Activated CD8-positive, alpha-beta T cell treated with anti-CD3 and anti-CD28 coated beads for 36 hours (primary cell): Measurements from ENCODE around the gene CYP4F8. TPM values are rescaled to one million over a fixed set of nuclear protein-coding genes. Genes with fewer than 3 reads are reported as not detected.

Source experiments
- ATAC-seq: fragments of 200-7000 bp; cut with Tn5 transposase; one replicate; pipeline ENCODE4 v1.10.0; 2021; ENCODE audit warnings: mild to moderate bottlenecking, moderate library complexity
- CTCF ChIA-PET: fragments of 350-600 bp; sonication (Branson Sonifier 250); formaldehyde crosslinking; loops from one replicate; lab custom pipeline; 2021; ENCODE audit warnings: antibody characterized with exemption; lab: Charles Lee
- POLR2A ChIA-PET: fragments of 350-600 bp; sonication (Branson Sonifier 250); formaldehyde crosslinking; loops from one replicate; lab custom pipeline; 2021; ENCODE audit warnings: antibody characterized with exemption; lab: Charles Lee
- DNase-seq: peaks from one replicate; pipeline ENCODE4 v3.0.0-alpha.2; 2020
- H3K27ac Mint-ChIP-seq: one replicate; pipeline ENCODE4 v1.8.0; 2021; ENCODE audit warnings: mild to moderate bottlenecking, mixed read lengths
- H3K27me3 Mint-ChIP-seq: one replicate; pipeline ENCODE4 v1.8.0; 2021; ENCODE audit warnings: mixed read lengths
- H3K36me3 Mint-ChIP-seq: one replicate; pipeline ENCODE4 v1.8.0; 2021; ENCODE audit warnings: low read depth, mixed read lengths
- H3K4me1 Mint-ChIP-seq: one replicate; pipeline ENCODE4 v1.8.0; 2021; ENCODE audit warnings: low read depth, mixed read lengths
- H3K4me3 Mint-ChIP-seq: one replicate; pipeline ENCODE4 v1.8.0; 2021; ENCODE audit warnings: mild to moderate bottlenecking, moderate library complexity, mixed read lengths
- H3K9me3 Mint-ChIP-seq: one replicate; pipeline ENCODE4 v1.8.0; 2021; ENCODE audit warnings: mixed read lengths
- CTCF ChIP-seq: fragments of 200-600 bp; IDR thresholded peaks from one replicate; pipeline ENCODE4 v1.8.0; 2022; ENCODE audit warnings: antibody characterized with exemption, mild to moderate bottlenecking
- intact Hi-C: fragments of 100-400 bp; cut with micrococcal nuclease; formaldehyde crosslinking; loops from one replicate; pipeline ENCODE4 v1.10.0; 2022
- total RNA-seq, 2 experiments: library from RNA; stranded (reverse); gene quantifications; one replicate each; pipeline ENCODE4 v1.2.3, GENCODE V29; 2021

The CYP4F8 gene
- total RNA-seq, 2 experiments from 2014 or later, result not detected

- DNase-seq, result no peak
- Mint-ChIP-seq H3K27ac (no peak overlapping the region), H3K9me3 (no peaks in the 10 kb centered on the region), H3K4me1 (peaks cover 2% of the 10 kb centered on the region), H3K27me3 (peaks cover 13% of the 10 kb centered on the region), H3K36me3 (no peaks in the 10 kb centered on the region), H3K4me3 (no peak overlapping the region)
- no peak for TF ChIP-seq CTCF
- no peak for ATAC-seq
- ChIA-PET POLR2A (no interaction called here), CTCF (no interaction called here)
- intact Hi-C loops, result loop anchor here (10.0 kb wide), 1 partner anchor 229 kb away; no protein-coding TSS in a partner anchor
Measured at GRCh38 chr19:15636026-15636425, 21.0 kb downstream of the CYP4F8 start.

DNA sequence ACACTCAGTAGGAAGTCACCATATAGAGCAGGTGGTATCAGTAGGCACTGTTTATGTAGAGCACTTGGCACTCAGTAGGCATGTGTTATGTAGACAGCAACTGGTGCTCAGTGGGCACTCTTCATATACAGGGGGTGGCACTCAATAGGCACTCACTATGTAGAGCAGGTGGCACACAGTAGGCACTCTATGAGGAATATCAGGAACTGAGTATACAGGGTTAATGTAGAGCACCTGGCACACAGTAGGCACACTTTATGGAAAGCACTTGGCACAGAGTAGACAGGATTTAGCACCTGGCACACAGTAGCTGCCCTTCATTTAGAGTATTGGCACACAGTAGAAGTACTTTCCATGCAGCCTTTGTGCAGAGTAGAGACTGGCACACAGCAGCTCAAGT, 24.6 kb downstream of the CYP4F8 start:
- no peaks in the 10 kb centered on the region for H3K36me3 Mint-ChIP-seq
- H3K27me3 Mint-ChIP-seq, result peaks cover 6% of the 10 kb centered on the region
- no peak for TF ChIP-seq CTCF
- H3K4me1 Mint-ChIP-seq, result no peaks in the 10 kb centered on the region
- H3K9me3 Mint-ChIP-seq, result no peaks in the 10 kb centered on the region
- no peak overlapping the region for H3K4me3 Mint-ChIP-seq
- ChIA-PET CTCF (interaction anchor here (2.3 kb wide), 1 partner anchor 10 kb away, joined by 4 read pairs; no protein-coding TSS in a partner anchor), POLR2A (no interaction called here)
- DNase-seq, result no peak
- ATAC-seq, result no peak
- H3K27ac Mint-ChIP-seq, result no peak overlapping the region
- intact Hi-C loops, result loop anchor here (10.0 kb wide), 1 partner anchor 225 kb away; no protein-coding TSS in a partner anchor

DNA sequence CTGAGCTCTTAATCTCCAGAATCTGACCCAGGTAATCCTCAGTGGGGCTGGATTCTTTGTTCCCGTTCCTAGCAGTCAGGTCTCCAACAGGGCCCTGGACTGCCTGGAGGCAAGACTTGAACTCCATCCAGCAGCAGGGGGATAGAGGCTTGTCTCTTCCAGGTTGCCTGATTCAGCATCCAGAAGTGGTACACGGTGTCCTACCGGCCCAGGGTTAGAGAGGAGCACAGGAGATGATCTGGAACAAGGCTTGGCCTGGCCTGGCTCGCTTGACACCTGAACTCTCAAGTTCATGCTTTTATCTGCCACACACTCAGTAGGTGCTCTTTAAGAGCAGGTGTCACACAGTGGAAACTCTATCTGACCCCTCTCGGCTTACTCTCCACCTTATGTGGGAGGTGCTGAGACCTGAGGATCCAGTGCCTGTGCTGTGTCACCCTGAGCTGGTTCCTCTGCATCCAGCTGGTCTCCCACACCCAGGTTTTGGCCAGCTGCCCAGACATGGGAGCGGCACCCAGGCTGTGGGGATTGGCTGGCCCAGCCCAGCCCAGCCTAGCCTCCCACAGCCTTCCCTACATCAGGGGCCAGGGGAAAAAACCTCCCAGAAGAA, 25.4 kb downstream of the CYP4F8 start, which contains the start of gene CYP4F3:
Gene CYP4F3 (plus strand): TSS at position 604 of the 610 bp plus-strand sequence. CDS start 519 bp downstream, outside the sequence.
- no peak within 1 kb of the TSS for H3K4me3 Mint-ChIP-seq
- H3K4me1 Mint-ChIP-seq, result no peaks in the 10 kb centered on the region
- H3K27ac Mint-ChIP-seq, result no peak within 1 kb of the TSS
- CTCF ChIA-PET, result interaction anchor here (2.3 kb wide), 1 partner anchor 11 kb away, joined by 4 read pairs; no protein-coding TSS in a partner anchor
- peaks cover 2% of the 10 kb centered on the region for H3K27me3 Mint-ChIP-seq
- POLR2A ChIA-PET, result no interaction called here
- no peaks in the 10 kb centered on the region for H3K9me3 Mint-ChIP-seq
- DNase-seq (no peak), ATAC-seq (no peak)
- H3K36me3 Mint-ChIP-seq, result no peaks in the 10 kb centered on the region
- intact Hi-C loops, result no loop called here
- TF ChIP-seq CTCF, result no peak

DNA sequence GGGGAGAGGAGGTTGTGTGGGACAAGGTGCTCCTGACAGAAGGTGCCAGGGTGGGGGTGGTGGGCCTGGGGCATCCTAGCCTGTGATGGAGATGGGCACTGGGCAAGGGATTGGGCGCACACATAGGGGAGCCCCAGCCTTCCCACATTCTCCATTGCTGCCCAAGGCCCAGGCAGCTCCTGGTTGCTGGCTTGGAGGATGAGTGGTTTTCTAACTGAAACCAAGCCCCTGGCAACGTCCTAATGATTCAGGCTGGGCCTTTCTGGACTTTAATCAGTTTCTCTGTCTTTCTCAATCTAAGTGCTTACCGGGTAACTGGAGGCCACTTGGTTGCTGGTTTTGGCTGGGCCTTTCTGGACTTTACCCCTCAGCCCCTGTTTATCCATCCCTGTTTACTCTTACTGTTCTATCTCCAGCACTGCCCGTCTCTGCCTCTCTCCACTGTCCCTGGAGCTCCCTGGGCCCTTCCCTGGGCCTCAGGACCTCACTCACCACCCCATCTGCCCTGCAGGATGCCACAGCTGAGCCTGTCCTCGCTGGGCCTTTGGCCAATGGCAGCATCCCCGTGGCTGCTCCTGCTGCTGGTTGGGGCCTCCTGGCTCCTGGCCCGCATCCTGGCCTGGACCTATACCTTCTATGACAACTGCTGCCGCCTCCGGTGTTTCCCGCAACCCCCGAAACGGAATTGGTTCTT, 26.0 kb downstream of the CYP4F8 start:
- DNase-seq, result no peak
- ATAC-seq, result no peak
- Mint-ChIP-seq H3K9me3 (no peaks in the 10 kb centered on the region), H3K27me3 (peaks cover 2% of the 10 kb centered on the region), H3K4me3 (no peak overlapping the region), H3K36me3 (no peaks in the 10 kb centered on the region), H3K27ac (no peak overlapping the region), H3K4me1 (no peaks in the 10 kb centered on the region)
- no peak for TF ChIP-seq CTCF
- ChIA-PET POLR2A (no interaction called here), CTCF (no interaction called here)
- intact Hi-C loops, result no loop called here

GRCh38 chr19:15641901-15642491, 27.0 kb downstream of the CYP4F8 start:
- Mint-ChIP-seq H3K4me3 (no peak overlapping the region), H3K9me3 (no peaks in the 10 kb centered on the region), H3K36me3 (no peaks in the 10 kb centered on the region), H3K27me3 (no peaks in the 10 kb centered on the region), H3K4me1 (no peaks in the 10 kb centered on the region), H3K27ac (no peak overlapping the region)
- DNase-seq, result peak; percentile 10
- CTCF ChIA-PET, result no interaction called here
- intact Hi-C loops, result no loop called here
- TF ChIP-seq CTCF, result no peak
- POLR2A ChIA-PET, result no interaction called here
- no peak for ATAC-seq
